Measurements from ENCODE around the gene TMEM255A. TPM values are rescaled to one million over a fixed set of nuclear protein-coding genes. Genes with fewer than 3 reads are reported as not detected.

Gene TMEM255A
- total and polyA plus RNA-seq, 2 of the 13 experiments (the other 11 are each of a cell fraction or from before 2014, with no cell fraction given) = 0.13 to 0.40 TPM

DNA sequence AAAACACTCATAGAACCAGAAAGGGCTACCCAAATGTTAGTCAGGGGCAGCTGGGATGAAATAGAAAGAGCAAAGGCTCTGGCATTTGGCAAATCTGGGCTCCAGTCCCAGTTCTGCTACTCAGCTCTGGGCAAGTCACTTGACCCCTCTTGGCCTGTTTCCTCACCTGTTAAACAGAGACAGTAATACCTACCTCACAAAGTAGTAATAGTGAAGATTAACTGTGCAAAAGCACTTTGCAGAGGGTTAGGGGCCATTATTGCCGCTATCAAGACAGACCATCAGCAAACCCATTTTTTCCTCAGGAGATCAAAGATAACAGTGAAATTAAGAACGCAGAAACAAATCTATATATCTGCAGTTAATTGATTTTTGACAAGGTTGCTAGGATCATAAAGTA is 40.0 kb downstream of the TMEM255A start (continued):
- TF ChIP-seq, protein P1, sequence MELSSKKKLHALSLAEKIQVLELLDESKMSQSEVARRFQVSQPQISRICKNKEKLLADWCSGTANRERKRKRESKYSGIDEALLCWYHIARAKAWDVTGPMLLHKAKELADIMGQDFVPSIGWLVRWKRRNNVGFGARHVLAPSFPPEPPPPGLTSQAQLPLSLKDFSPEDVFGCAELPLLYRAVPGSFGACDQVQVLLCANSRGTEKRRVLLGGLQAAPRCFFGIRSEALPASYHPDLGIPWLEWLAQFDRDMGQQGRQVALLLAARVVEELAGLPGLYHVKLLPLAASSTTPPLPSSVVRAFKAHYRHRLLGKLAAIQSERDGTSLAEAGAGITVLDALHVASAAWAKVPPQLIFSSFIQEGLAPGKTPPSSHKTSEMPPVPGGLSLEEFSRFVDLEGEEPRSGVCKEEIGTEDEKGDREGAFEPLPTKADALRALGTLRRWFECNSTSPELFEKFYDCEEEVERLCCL (CRISPR knock-in tag; IDR thresholded peaks at IDR 0.05; ENCODE audit: borderline replicate concordance) = no peak

DNA sequence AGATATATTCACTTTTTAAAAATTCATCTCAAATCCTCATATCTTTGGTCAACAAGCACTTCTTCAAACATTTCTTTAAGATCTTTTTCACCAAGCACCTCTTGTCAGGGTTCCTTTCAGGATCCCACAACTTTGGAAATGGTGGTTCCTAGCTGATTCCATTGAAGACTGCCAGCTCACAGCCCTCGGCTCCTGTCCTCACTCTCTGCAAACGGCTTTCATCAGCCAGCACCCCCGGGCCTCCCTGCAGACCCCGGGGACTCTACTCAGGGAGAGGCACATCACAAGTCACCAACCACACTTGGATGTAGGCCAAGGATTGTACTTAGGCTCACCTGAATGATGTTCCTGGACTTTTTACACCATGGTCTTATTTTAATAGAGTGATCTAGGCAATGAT is 40.7 kb downstream of the TMEM255A start:
- DNase-seq (ENCODE audit: low spot score) (no peak), FAIRE-seq (no peak), ATAC-seq (no peak)
- H3K79me2 ChIP-seq (ENCODE audit: insufficient read depth, low read length) = no peaks in the 10 kb centered on the region
- H3K9me3 ChIP-seq (ENCODE audit: low read length) = no peaks in the 10 kb centered on the region
- BruUV-seq (replicated peaks) = no TSS peak
- H3K36me3 ChIP-seq (replicated peaks in 1 of 2; ENCODE audit: control insufficient read depth in 1 of 2, insufficient read depth in 2 of 2, low read length in 2 of 2) = no peaks in the 10 kb centered on the region
- 0% methylated on average over 3 of the region's 4 CpGs for WGBS (ENCODE audit: low lambda C conversion rate)
- H3K9ac ChIP-seq (ENCODE audit: insufficient read depth, low read depth, low read length) = no peak overlapping the region
- peaks cover 32% of the 10 kb centered on the region for H3K4me1 ChIP-seq (ENCODE audit: insufficient read depth, low read length)
- H3K27ac ChIP-seq (ENCODE audit: extremely low read length, insufficient read depth, low read length) = peak overlapping the region; percentile 38
- intact Hi-C loops (cut with micrococcal nuclease; ENCODE audit: unreplicated experiment) (no loop called here), in situ Hi-C loops (cut with HindIII; ENCODE audit: extremely low pct_ligation_motif_present, low pct_unique_long_range_greater_than_20kb) (no loop called here)
- no peak overlapping the region for H2AFZ ChIP-seq (ENCODE audit: low read length)
- H3K4me2 ChIP-seq (ENCODE audit: low read depth, low read length) = peak overlapping the region; percentile 47
- no peaks in the 10 kb centered on the region for H4K20me1 ChIP-seq (ENCODE audit: insufficient read depth, low read length)
- ChIA-PET POLR2A (no interaction called here), CTCF (ENCODE audit: low intra/inter-chr PET ratio, low total read pairs) (no interaction called here)
- H3K4me3 ChIP-seq (replicated peaks in 1 of 3; ENCODE audit: insufficient read depth in 1 of 3, low read depth in 2 of 3, low read length in 3 of 3) = peak overlapping the region in 2 of 3 experiments; percentile 26 to 33; a peak in 2 of 6 replicates
- TF ChIP-seq, protein P2, sequence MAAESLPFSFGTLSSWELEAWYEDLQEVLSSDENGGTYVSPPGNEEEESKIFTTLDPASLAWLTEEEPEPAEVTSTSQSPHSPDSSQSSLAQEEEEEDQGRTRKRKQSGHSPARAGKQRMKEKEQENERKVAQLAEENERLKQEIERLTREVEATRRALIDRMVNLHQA (CRISPR knock-in tag; IDR thresholded peaks at IDR 0.05) = no peak
- no peak for TF ChIP-seq SOX13 (IDR thresholded peaks at IDR 0.05)
- no peak for TF ChIP-seq SOX13 (CRISPR knock-in tag; conservative IDR thresholded peaks at IDR 0.05 in 1 of 2, IDR thresholded peaks at IDR 0.05 in 1 of 2)
- no peak for TF ChIP-seq SNAPC5 (CRISPR knock-in tag; IDR thresholded peaks at IDR 0.05; ENCODE audit: borderline replicate concordance)
- TF ChIP-seq ZNF607 (CRISPR knock-in tag; IDR thresholded peaks at IDR 0.05; ENCODE audit: borderline replicate concordance) = no peak
- no peak for TF ChIP-seq NKX3-1 (CRISPR knock-in tag; IDR thresholded peaks at IDR 0.05)
- no peak for TF ChIP-seq TSC22D2 (CRISPR knock-in tag; IDR thresholded peaks at IDR 0.05; ENCODE audit: borderline replicate concordance)
- TF ChIP-seq MAFF (IDR thresholded peaks at IDR 0.05; ENCODE audit: low read depth, low read length) = no peak
- TF ChIP-seq RFXANK (CRISPR knock-in tag; IDR thresholded peaks at IDR 0.05) = no peak
- no peak for TF ChIP-seq CHCHD3 (CRISPR knock-in tag; IDR thresholded peaks at IDR 0.05)
- no peak for TF ChIP-seq SMYD3 (CRISPR knock-in tag; IDR thresholded peaks at IDR 0.05)
- TF ChIP-seq TBL1XR1 (IDR thresholded peaks at IDR 0.05; ENCODE audit: borderline replicate concordance, low read length, partially characterized antibody) = no peak
- TF ChIP-seq ZNF317 (CRISPR knock-in tag; IDR thresholded peaks at IDR 0.05) = no peak
- TF ChIP-seq CCDC6 (CRISPR knock-in tag; IDR thresholded peaks at IDR 0.05) = no peak
- no peak for TF ChIP-seq ZBTB10 (CRISPR knock-in tag; IDR thresholded peaks at IDR 0.05; ENCODE audit: borderline replicate concordance)
- H3K27me3 ChIP-seq (ENCODE audit: control insufficient read depth in 1 of 2, insufficient read depth in 2 of 2, low read length in 2 of 2) = no peaks in the 10 kb centered on the region
